Measurements from ENCODE around the gene ACLY. TPM values are rescaled to one million over a fixed set of nuclear protein-coding genes. Genes with fewer than 3 reads are reported as not detected.

Gene ACLY
- total and polyA plus RNA-seq, 2 of the 13 experiments (the other 11 are each of a cell fraction or from before 2014, with no cell fraction given): 111 to 218 TPM

GRCh38 chr17:41915020-41915419 is 3.7 kb downstream of the ACLY start:
- ChIA-PET CTCF (ENCODE audit: low intra/inter-chr PET ratio, low total read pairs) (no interaction called here), POLR2A (interaction anchor here (1.0 to 2.0 kb wide), 6 partner anchors 15 to 227 kb away, joined by 3 to 11 read pairs (median 4); partner anchors contain the start of gene ODAD4)
- Histone ChIP-seq H3K27ac (ENCODE audit: extremely low read length, insufficient read depth, low read length) (peak overlapping the region; percentile 52), H3K4me1 (ENCODE audit: insufficient read depth, low read length) (peaks cover 59% of the 10 kb centered on the region), H2AFZ (ENCODE audit: low read length) (no peak overlapping the region), H3K9ac (ENCODE audit: insufficient read depth, low read depth, low read length) (peak overlapping the region; percentile 9; the same call in 1 of the 2 replicates), H3K9me3 (ENCODE audit: low read length) (no peaks in the 10 kb centered on the region), H3K79me2 (ENCODE audit: insufficient read depth, low read length) (peaks cover 66% of the 10 kb centered on the region), H4K20me1 (ENCODE audit: insufficient read depth, low read length) (peaks cover 45% of the 10 kb centered on the region), H3K36me3 (replicated peaks in 1 of 2; ENCODE audit: control insufficient read depth in 1 of 2, insufficient read depth in 2 of 2, low read length in 2 of 2) (peaks cover 22 to 42% of the 10 kb centered on the region in 2 experiments), H3K4me3 (replicated peaks in 1 of 3; ENCODE audit: insufficient read depth in 1 of 3, low read depth in 2 of 3, low read length in 3 of 3) (peak overlapping the region in 1 of 3 experiments; percentile 8; a peak in 1 of 6 replicates), H3K27me3 (ENCODE audit: control insufficient read depth in 1 of 2, insufficient read depth in 2 of 2, low read length in 2 of 2) (no peaks in the 10 kb centered on the region; a peak in 1 of 5 replicates), H3K4me2 (ENCODE audit: low read depth, low read length) (peak overlapping the region; percentile 61)
- intact Hi-C loops (cut with micrococcal nuclease; ENCODE audit: unreplicated experiment) (loop anchor here (5.0 kb wide), 1 partner anchor 42 kb away; no protein-coding TSS in a partner anchor), in situ Hi-C loops (cut with HindIII; ENCODE audit: extremely low pct_ligation_motif_present, low pct_unique_long_range_greater_than_20kb) (no loop called here)
- DNase-seq (ENCODE audit: low spot score): no peak
- peak; percentile 59 for FAIRE-seq
- BruUV-seq (replicated peaks): no TSS peak
- ATAC-seq: no peak
- WGBS (ENCODE audit: low lambda C conversion rate): 61% methylated on average over 5 of the region's 5 CpGs
- TF ChIP-seq, protein P1, sequence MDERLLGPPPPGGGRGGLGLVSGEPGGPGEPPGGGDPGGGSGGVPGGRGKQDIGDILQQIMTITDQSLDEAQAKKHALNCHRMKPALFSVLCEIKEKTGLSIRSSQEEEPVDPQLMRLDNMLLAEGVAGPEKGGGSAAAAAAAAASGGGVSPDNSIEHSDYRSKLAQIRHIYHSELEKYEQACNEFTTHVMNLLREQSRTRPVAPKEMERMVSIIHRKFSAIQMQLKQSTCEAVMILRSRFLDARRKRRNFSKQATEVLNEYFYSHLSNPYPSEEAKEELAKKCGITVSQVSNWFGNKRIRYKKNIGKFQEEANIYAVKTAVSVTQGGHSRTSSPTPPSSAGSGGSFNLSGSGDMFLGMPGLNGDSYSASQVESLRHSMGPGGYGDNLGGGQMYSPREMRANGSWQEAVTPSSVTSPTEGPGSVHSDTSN (CRISPR knock-in tag; IDR thresholded peaks at IDR 0.05): no peak
- TF ChIP-seq SALL1 (CRISPR knock-in tag; IDR thresholded peaks at IDR 0.05) (no peak), GFI1 (CRISPR knock-in tag; IDR thresholded peaks at IDR 0.05; ENCODE audit: borderline replicate concordance) (no peak), BHLHE40 (IDR thresholded peaks at IDR 0.05; ENCODE audit: low read length) (no peak), HDAC1 (CRISPR knock-in tag; IDR thresholded peaks at IDR 0.05) (0 out of 2 replicates have a peak, but pooled peaks have one; percentile 2), ZBTB20 (CRISPR knock-in tag; IDR thresholded peaks at IDR 0.05; ENCODE audit: borderline replicate concordance, low read depth) (no peak), ZNF704 (CRISPR knock-in tag; IDR thresholded peaks at IDR 0.05; ENCODE audit: borderline replicate concordance) (no peak), ZSCAN12 (CRISPR knock-in tag; IDR thresholded peaks at IDR 0.05) (0 out of 2 replicates have a peak, but pooled peaks have one; percentile 45), ZNF629 (CRISPR knock-in tag; conservative IDR thresholded peaks at IDR 0.05) (peak; percentile 88), TCF7 (IDR thresholded peaks at IDR 0.05; ENCODE audit: low read depth) (no peak), ZNF468 (CRISPR knock-in tag; IDR thresholded peaks at IDR 0.05) (no peak), NCOA1 (CRISPR knock-in tag; IDR thresholded peaks at IDR 0.05) (0 out of 2 replicates have a peak, but pooled peaks have one; percentile 52), NFE2L2 (IDR thresholded peaks at IDR 0.05; ENCODE audit: low read length) (no peak), MAFF (IDR thresholded peaks at IDR 0.05; ENCODE audit: low read depth, low read length) (no peak), ZNF180 (CRISPR knock-in tag; IDR thresholded peaks at IDR 0.05; ENCODE audit: borderline replicate concordance, low read depth) (no peak)
- TF ChIP-seq, protein P2, sequence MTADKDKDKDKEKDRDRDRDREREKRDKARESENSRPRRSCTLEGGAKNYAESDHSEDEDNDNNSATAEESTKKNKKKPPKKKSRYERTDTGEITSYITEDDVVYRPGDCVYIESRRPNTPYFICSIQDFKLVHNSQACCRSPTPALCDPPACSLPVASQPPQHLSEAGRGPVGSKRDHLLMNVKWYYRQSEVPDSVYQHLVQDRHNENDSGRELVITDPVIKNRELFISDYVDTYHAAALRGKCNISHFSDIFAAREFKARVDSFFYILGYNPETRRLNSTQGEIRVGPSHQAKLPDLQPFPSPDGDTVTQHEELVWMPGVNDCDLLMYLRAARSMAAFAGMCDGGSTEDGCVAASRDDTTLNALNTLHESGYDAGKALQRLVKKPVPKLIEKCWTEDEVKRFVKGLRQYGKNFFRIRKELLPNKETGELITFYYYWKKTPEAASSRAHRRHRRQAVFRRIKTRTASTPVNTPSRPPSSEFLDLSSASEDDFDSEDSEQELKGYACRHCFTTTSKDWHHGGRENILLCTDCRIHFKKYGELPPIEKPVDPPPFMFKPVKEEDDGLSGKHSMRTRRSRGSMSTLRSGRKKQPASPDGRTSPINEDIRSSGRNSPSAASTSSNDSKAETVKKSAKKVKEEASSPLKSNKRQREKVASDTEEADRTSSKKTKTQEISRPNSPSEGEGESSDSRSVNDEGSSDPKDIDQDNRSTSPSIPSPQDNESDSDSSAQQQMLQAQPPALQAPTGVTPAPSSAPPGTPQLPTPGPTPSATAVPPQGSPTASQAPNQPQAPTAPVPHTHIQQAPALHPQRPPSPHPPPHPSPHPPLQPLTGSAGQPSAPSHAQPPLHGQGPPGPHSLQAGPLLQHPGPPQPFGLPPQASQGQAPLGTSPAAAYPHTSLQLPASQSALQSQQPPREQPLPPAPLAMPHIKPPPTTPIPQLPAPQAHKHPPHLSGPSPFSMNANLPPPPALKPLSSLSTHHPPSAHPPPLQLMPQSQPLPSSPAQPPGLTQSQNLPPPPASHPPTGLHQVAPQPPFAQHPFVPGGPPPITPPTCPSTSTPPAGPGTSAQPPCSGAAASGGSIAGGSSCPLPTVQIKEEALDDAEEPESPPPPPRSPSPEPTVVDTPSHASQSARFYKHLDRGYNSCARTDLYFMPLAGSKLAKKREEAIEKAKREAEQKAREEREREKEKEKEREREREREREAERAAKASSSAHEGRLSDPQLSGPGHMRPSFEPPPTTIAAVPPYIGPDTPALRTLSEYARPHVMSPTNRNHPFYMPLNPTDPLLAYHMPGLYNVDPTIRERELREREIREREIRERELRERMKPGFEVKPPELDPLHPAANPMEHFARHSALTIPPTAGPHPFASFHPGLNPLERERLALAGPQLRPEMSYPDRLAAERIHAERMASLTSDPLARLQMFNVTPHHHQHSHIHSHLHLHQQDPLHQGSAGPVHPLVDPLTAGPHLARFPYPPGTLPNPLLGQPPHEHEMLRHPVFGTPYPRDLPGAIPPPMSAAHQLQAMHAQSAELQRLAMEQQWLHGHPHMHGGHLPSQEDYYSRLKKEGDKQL (CRISPR knock-in tag; IDR thresholded peaks at IDR 0.05; ENCODE audit: low read depth): no peak
- TF ChIP-seq, protein P3, sequence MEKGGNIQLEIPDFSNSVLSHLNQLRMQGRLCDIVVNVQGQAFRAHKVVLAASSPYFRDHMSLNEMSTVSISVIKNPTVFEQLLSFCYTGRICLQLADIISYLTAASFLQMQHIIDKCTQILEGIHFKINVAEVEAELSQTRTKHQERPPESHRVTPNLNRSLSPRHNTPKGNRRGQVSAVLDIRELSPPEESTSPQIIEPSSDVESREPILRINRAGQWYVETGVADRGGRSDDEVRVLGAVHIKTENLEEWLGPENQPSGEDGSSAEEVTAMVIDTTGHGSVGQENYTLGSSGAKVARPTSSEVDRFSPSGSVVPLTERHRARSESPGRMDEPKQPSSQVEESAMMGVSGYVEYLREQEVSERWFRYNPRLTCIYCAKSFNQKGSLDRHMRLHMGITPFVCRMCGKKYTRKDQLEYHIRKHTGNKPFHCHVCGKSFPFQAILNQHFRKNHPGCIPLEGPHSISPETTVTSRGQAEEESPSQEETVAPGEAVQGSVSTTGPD (CRISPR knock-in tag; IDR thresholded peaks at IDR 0.05): no peak

All from HepG2 (cell line).